Activated CD4-positive, CD25-positive, alpha-beta regulatory T cell treated with anti-CD3 and anti-CD28 coated beads, Interleukin-2, amount 50 U/mL, for 24 hours (primary cell): ENCODE results near the gene ABTB1.

ENCODE experiments used
- ATAC-seq, 2 donors: fragments of 150-1000 bp; cut with Tn5 transposase; one replicate each; pipeline ENCODE4 v1.10.0; 2021; ENCODE audit warnings: mild to moderate bottlenecking in 1 of 2, moderate library complexity in 1 of 2

Gene ABTB1

DNA sequence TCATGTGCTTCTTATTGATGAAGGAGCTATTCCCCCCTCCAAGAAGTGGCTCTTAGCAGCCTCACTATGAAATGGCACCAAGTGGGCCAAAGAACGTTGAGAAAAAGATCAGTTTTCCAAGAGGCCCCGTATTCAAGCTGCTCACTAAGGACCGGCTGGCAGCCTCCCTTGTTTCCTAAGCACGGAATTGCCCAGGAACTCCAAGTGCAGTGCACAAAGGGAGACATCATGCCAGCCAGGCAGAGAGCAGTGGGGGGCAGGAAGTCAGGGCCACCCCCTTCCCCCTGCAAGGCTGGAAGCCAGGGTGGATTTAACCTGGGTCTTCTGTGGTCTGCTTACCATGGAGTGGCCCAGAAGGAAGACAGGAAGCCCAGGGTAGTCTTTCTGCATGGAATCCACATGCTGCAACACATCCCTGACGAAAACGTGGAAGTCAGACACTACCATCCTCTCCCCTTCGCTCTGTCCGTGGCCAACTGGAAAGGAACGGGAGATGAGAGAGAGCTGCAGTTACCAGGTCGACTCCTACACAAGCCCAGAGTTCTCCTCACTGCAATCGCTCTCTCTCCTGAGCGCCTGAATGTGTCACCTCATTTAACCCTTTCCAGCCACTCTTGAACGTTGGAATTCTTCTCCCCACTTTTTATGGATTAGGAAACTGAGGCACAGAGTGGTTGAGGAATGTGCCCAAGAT, 49.5 kb downstream of the ABTB1 start:
- no peak for ATAC-seq

DNA sequence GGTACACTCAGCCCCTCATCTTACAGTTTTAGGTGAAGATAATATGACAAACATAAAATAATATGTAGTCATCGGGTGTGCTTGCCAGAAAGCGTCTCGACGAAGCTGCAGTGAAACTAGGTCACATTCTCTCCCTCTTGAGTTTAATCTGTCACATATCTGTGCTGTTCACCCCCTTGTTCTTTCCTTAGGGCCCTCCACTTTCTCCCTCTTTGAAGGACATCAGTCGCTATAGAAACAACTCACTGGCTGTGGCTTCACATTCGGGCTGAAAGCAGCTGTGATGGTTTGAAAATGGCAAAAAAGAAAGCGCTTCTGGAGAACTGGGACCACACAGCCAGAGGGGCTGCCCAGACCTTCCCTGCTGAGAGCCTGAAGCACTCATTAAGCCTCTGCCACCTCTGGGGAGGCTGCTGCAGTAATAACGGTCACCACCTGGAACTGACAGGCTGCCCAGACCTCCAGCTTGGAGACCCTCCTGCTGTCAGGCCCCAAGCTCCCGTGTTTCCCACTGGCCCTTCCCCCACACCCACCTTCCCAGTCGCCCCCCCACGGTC, 50.3 kb downstream of the ABTB1 start:
- no peak for ATAC-seq

DNA sequence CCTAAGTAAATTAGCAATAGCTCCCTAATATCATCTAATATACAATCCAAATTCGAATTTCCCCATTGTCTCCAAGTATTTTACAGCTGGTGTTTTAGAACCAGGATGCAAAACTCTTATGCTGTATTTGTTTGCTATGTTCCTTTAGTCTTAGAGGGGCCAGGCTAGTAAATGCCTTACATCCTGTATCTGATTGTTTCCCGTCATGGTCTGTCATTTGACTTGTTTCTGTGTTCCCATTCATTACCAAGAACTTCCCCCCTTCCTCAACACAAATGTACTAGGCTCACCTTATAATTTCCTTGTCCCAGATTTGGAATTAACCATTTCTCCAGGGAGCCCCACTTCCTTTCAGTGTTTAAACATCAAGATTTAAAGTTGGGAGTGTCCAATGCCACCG, 54.1 kb downstream of the ABTB1 start:
- no peak for ATAC-seq

DNA sequence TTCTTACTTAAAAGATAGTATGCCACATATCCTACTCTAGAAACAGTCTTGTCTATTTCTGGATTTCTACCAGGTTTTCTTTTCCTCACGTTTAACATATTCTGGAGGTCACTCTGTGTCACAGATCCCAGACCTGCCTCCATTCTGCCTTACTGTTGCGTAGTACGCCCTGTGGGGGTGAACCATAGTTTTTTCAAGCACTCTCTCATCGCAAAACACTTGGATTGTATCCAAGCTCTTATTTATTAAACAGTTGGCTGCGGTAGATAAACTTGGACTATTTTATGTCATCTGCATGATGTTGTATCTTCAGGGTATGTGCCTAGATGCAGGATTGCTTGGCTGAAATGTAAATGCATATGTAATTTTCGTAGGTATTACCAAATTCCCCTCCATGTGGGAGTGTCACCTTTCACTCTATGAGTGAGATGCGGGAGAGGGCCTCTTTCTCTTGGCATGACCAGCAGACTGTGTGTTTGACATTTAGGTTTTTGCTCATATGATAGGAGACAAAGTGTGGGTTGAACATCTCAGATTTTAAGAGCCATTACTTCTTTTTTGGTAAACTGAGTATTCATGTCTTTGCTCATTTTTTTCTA, 55.8 kb downstream of the ABTB1 start:
- no peak for ATAC-seq

DNA sequence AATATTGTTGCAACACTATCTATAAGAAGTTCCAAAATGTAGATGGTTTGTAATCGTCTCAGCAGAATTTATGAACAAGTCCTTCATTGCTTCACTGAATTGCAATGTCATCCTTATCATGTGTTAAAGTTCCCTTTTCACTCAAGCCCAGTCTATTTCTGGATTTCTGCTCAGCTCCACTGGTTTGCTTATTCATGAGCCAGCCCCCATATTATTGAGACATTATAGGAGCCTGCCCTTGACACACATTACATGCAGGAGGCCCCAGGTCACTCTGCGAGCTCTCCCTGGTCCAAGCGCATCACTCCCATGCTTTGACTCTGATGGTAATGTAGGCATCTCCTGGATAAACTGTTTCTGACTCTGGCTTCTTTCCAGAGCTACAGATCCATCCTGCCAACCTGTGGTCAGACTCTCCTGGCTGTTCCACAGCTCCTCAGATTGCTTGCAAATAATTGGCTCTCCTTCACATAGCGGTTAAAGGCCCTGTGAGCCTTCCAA, 56.9 kb downstream of the ABTB1 start:
- no peak for ATAC-seq

DNA sequence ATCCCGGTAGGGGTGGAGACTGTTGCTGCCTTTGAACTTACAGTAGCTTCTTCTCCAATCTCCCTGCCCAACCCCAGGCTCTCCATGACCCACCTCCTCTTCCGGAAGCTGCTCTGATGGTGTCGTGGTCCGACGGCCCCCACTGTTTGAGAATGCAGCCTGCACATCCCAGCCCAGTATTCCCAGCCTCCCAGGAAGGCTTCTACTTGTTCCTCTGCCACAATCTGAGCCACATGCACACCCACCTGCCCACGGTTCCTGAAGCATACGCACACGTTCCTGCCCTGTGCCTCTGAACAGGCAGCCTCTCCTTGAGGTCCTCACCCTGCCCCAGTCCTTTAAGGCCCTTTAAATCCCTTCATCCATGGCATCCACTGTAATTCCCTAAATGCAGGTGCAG, 57.4 kb downstream of the ABTB1 start:
- ATAC-seq: no peak
